Left lung (tissue), 10 donors: ENCODE results near the gene SLC2A4. TPM values are rescaled to one million over a fixed set of nuclear protein-coding genes. Genes with fewer than 3 reads are reported as not detected.

Experiments
- ATAC-seq: fragments of 200-7000 bp; cut with Tn5 transposase; one replicate; pipeline ENCODE4 v1.9.1; 2020; ENCODE audit warnings: moderate library complexity
- DNase-seq, 4 donors: peaks; one replicate each; pipeline ENCODE4 v3.0.0-alpha.2; 2013 to 2020
- H3K27ac ChIP-seq, 2 donors: fragments of 200-600 bp; sonication (generic) in 1 of 2; one replicate each; pipeline versions ENCODE4 v1.5.0 to v1.8.0; 2020 to 2021
- H3K27me3 ChIP-seq, 2 donors: fragments of 200-600 bp; sonication (generic) in 1 of 2; one replicate each; pipeline versions ENCODE4 v1.5.0 to v1.8.0; 2020 to 2021
- H3K36me3 ChIP-seq, 2 donors: fragments of 200-600 bp; sonication (generic) in 1 of 2; one replicate each; pipeline versions ENCODE4 v1.5.0 to v1.8.0; 2020 to 2021
- H3K4me1 ChIP-seq, 2 donors: fragments of 200-600 bp; one replicate each; pipeline ENCODE4 v1.8.0; 2021
- H3K4me3 ChIP-seq, 2 donors: fragments of 200-600 bp; sonication (generic) in 1 of 2; one replicate each; pipeline versions ENCODE4 v1.5.0 to v1.8.0; 2020 to 2021; ENCODE audit warnings: mild to moderate bottlenecking in 1 of 2
- H3K9me3 ChIP-seq, 2 donors: fragments of 200-600 bp; sonication (generic) in 1 of 2; one replicate each; pipeline versions ENCODE4 v1.5.0 to v1.8.0; 2020 to 2021
- intact Hi-C, 2 donors: fragments of 100-400 bp; cut with DNase I; formaldehyde crosslinking; loops; one replicate each; pipeline versions ENCODE4 v1.11.2 to v1.14.2; 2022
- polyA plus RNA-seq, 6 donors: library from polyadenylated mRNA; unstranded; fragments of 120-200 nt; gene quantifications; one replicate each; pipeline ENCODE4 v1.2.1, GENCODE V29; 2013; ENCODE audit not compliant: insufficient read length in 6 of 6
- total RNA-seq, 2 donors: library from RNA; stranded (reverse); fragmentation: NEBNext Ultra II Directional; extraction: Animal tissue kit (Norgen Biotek cat#: 25700); gene quantifications; one replicate each; pipeline ENCODE4 v1.2.1, GENCODE V29; 2021
- TF ChIP-seq, protein P1 (sequence below), 2 donors: fragments of 200-600 bp; sonication (generic) in 1 of 2; IDR thresholded peaks; one replicate each; pipeline versions ENCODE4 v1.5.0 to v1.8.0; 2021; ENCODE audit warnings: antibody characterized with exemption in 2 of 2
- donor health status: DM: no; HTN: yes; CAD: no.
- donor health status: DM: no; HTN: no; CAD: no.

SLC2A4 gene
- total and polyA plus RNA-seq, 8 donors, result 0.60 to 1.5 (median 1.1) TPM

DNA sequence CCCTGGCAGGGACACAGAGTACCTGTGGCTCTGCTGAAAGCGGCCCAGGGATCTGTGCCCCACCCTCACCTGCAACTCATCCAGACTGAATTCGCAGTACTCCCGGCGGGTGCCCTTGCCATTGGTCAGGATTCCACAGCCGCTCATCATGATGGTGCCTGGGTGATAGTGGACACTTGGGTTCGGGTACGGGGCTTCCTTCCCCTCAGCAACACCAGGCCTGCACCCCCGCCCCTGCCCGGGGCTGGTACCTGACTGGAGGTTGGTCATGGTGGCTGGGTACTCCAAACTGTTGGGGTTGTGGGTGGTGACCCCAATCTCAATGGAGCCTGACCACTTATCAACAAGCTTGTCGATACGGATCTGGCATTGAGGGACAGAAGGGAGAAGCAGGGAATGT is 44.7 kb downstream of the SLC2A4 start:
- DNase-seq (no peak), ATAC-seq (no peak)
- TF ChIP-seq, protein P1, sequence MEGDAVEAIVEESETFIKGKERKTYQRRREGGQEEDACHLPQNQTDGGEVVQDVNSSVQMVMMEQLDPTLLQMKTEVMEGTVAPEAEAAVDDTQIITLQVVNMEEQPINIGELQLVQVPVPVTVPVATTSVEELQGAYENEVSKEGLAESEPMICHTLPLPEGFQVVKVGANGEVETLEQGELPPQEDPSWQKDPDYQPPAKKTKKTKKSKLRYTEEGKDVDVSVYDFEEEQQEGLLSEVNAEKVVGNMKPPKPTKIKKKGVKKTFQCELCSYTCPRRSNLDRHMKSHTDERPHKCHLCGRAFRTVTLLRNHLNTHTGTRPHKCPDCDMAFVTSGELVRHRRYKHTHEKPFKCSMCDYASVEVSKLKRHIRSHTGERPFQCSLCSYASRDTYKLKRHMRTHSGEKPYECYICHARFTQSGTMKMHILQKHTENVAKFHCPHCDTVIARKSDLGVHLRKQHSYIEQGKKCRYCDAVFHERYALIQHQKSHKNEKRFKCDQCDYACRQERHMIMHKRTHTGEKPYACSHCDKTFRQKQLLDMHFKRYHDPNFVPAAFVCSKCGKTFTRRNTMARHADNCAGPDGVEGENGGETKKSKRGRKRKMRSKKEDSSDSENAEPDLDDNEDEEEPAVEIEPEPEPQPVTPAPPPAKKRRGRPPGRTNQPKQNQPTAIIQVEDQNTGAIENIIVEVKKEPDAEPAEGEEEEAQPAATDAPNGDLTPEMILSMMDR (IDR thresholded peaks at IDR 0.05), result no peak
- no peak overlapping the region for H3K27ac ChIP-seq
- no peaks in the 10 kb centered on the region for H3K27me3 ChIP-seq
- intact Hi-C loops, result no loop called here
- no peaks in the 10 kb centered on the region for H3K9me3 ChIP-seq
- H3K36me3 ChIP-seq, result peaks cover 0 to 56% of the 10 kb centered on the region in 2 donors
- H3K4me3 ChIP-seq, result no peak overlapping the region
- peaks cover 3 to 23% of the 10 kb centered on the region in 2 donors for H3K4me1 ChIP-seq

DNA sequence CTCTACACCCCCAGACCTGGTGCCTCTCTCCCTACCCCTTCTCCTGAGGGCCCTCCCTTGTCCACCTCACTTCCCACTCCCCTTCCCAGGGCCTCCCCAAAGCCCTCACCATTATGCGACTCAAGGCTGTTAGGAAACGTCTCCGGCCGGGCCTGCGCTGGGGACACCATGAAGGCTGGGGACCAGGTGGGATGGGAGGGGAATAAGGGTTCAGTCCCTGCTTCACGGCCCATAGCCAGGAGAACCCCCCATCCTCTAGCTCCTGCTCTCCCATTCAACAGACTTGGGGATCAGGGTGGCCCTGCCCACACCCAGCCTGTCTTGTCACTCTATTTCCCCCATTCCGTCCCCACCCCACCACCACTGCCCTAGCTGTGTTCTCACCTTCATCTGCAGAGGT is 45.5 kb downstream of the SLC2A4 start:
- Histone ChIP-seq H3K27ac (no peak overlapping the region), H3K9me3 (no peaks in the 10 kb centered on the region), H3K4me1 (peaks cover 3 to 24% of the 10 kb centered on the region in 2 donors), H3K27me3 (no peaks in the 10 kb centered on the region), H3K36me3 (peaks cover 0 to 48% of the 10 kb centered on the region in 2 donors), H3K4me3 (no peak overlapping the region)
- intact Hi-C loops, result no loop called here
- ATAC-seq (no peak), DNase-seq (no peak)
- TF ChIP-seq, protein P1 (IDR thresholded peaks at IDR 0.05), result no peak

- TF ChIP-seq, protein P1 (IDR thresholded peaks at IDR 0.05), result no peak
- H3K9me3 ChIP-seq, result no peaks in the 10 kb centered on the region
- ATAC-seq, result no peak
- H3K27me3 ChIP-seq, result no peaks in the 10 kb centered on the region
- DNase-seq, result no peak
- peaks cover 3 to 28% of the 10 kb centered on the region in 2 donors for H3K4me1 ChIP-seq
- no peak overlapping the region for H3K27ac ChIP-seq
- peaks cover 0 to 43% of the 10 kb centered on the region in 2 donors for H3K36me3 ChIP-seq
- no peak overlapping the region for H3K4me3 ChIP-seq
- intact Hi-C loops, result no loop called here
These were observed 46.0 kb downstream of the SLC2A4 start for GRCh38 chr17:7327501-7327900.

DNA sequence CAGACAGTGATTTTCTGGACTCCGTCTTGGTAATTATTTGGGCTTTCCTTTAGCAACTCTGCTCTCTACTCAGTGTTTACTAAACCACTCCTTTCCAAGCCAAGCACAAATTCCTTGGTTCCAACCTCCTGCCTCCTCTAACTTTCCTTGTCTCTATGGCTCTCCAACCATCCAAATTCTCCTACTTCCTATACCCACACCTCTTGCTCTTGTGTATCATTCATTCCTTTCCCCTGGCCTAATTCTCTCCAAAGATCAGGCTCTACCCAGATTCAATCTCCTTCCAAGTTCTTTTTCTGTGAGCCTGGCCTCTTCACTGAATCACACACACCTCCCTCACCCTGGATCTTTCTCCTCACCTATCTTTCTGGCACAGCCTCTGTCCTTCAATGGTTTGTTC is 46.5 kb downstream of the SLC2A4 start:
- peak overlapping the region in 1 of 2 donors; percentile 95 for H3K4me3 ChIP-seq
- intact Hi-C loops, result no loop called here

DNA sequence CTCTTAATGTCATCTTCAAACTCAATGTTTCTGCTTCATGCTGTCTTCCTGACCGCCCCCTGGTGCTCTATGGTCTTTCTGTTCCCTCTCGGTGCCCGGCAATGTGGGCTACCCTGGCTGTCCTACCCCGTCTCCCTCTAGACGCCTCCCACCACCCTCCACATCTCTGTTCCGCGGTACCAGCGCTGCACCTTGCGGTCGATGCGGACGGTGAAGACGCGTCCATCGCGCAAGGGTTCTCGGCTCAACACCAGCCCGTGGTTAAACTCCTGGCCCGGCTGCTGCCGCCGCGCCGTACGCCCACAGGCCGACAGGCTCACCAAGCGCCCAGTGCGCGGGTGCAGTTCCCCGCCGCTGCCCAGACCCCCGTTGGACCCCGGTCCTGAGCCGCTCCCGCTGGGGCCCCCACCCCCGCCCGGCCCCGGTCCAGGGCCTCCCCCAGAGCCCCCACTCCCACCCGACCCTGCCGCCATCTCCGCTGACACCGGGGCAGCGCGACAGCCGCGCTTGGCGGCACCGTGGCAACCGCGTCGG is 47.4 kb downstream of the SLC2A4 start, which contains the start of gene NEURL4:
NEURL4 (minus strand) TSS at position 496 of the 534 bp plus-strand sequence; CDS start at position 473, 23 bp downstream.
- Histone ChIP-seq H3K9me3 (no peaks in the 10 kb centered on the region), H3K27ac (peak within 1 kb of the TSS; percentile 90 to 93), H3K27me3 (peaks cover 0 to 7% of the 10 kb centered on the region in 2 donors), H3K4me1 (peaks cover 3 to 28% of the 10 kb centered on the region in 2 donors), H3K36me3 (peaks cover 0 to 29% of the 10 kb centered on the region in 2 donors), H3K4me3 (peak within 1 kb of the TSS; percentile 88 to 95)
- DNase-seq (no peak), ATAC-seq (no peak)
- intact Hi-C loops, result no loop called here
- TF ChIP-seq, protein P1 (IDR thresholded peaks at IDR 0.05), result no peak

More for the DNA sequence above, 46.5 kb downstream of the SLC2A4 start:
- ATAC-seq (no peak), DNase-seq (no peak)
- Histone ChIP-seq H3K4me1 (peaks cover 3 to 28% of the 10 kb centered on the region in 2 donors), H3K27ac (no peak overlapping the region), H3K27me3 (no peaks in the 10 kb centered on the region), H3K9me3 (no peaks in the 10 kb centered on the region), H3K36me3 (peaks cover 0 to 38% of the 10 kb centered on the region in 2 donors)
- TF ChIP-seq, protein P1 (IDR thresholded peaks at IDR 0.05), result no peak
